Liver (tissue), 9 donors: ENCODE results near the gene C5orf34. TPM values are rescaled to one million over a fixed set of nuclear protein-coding genes. Genes with fewer than 3 reads are reported as not detected.

ENCODE experiments used
- DNase-seq: peaks from one replicate; pipeline ENCODE4 v3.0.0-alpha.2; 2017; ENCODE audit warnings: low spot score
- H3K27ac ChIP-seq, 2 donors: one replicate each; pipeline ENCODE4 v1.7.0; 2013; ENCODE audit warnings: inconsistent platforms in 2 of 2, low read length in 2 of 2, control low read depth in 1 of 2, low read depth in 1 of 2, mild to moderate bottlenecking in 1 of 2
- H3K27me3 ChIP-seq, 4 donors: one replicate each; pipeline versions ENCODE4 v1.6.1 to v1.7.0; 2013; ENCODE audit warnings: low read length in 3 of 4, inconsistent platforms in 1 of 4, mild to moderate bottlenecking in 1 of 4, moderate library complexity in 1 of 4; ENCODE audit not compliant: control insufficient read depth in 4 of 4, insufficient read depth in 4 of 4
- H3K36me3 ChIP-seq, 4 donors: one replicate each; pipeline versions ENCODE4 v1.6.1 to v1.7.0; 2013; ENCODE audit warnings: low read length in 3 of 4, mild to moderate bottlenecking in 3 of 4, low read depth in 1 of 4, moderate library complexity in 1 of 4; ENCODE audit not compliant: control insufficient read depth in 4 of 4, insufficient read depth in 3 of 4
- H3K4me1 ChIP-seq, 4 donors: one replicate each; pipeline versions ENCODE4 v1.6.1 to v1.7.0; 2013; ENCODE audit warnings: low read length in 3 of 4, mild to moderate bottlenecking in 3 of 4, moderate library complexity in 1 of 4; ENCODE audit not compliant: control insufficient read depth in 4 of 4, insufficient read depth in 4 of 4
- H3K4me3 ChIP-seq, 3 donors: one replicate each; pipeline versions ENCODE4 v1.6.1 to v1.7.0; 2013; ENCODE audit warnings: low read length in 3 of 3, control low read depth in 1 of 3, low read depth in 1 of 3, mild to moderate bottlenecking in 1 of 3
- H3K9ac ChIP-seq, 2 donors: one replicate each; pipeline ENCODE4 v1.7.0; 2013; ENCODE audit warnings: low read length in 2 of 2, mild to moderate bottlenecking in 2 of 2, moderate library complexity in 2 of 2, control low read depth in 1 of 2, low read depth in 1 of 2
- H3K9me3 ChIP-seq, 4 donors: one replicate each; pipeline versions ENCODE4 v1.6.1 to v1.7.0; 2013; ENCODE audit warnings: low read length in 3 of 4; ENCODE audit not compliant: control insufficient read depth in 4 of 4
- ATF3 ChIP-seq: IDR thresholded peaks from 2 replicates; pipeline ENCODE4 v1.6.1; 2016; ENCODE audit warnings: antibody characterized with exemption
- CTCF ChIP-seq: fragments of 150-350 bp; IDR thresholded peaks from 2 replicates; pipeline ENCODE4 v1.5.1; 2017; ENCODE audit warnings: improper control_type of control experiment, low read depth, low read length; ENCODE audit not compliant: missing input control
- EGR1 ChIP-seq, 2 donors: IDR thresholded peaks; 2 replicates each; pipeline ENCODE4 v1.6.1; 2016 to 2018; ENCODE audit warnings: antibody characterized with exemption in 2 of 2, low read depth in 2 of 2
- FOXA1 ChIP-seq: IDR thresholded peaks from 2 replicates; pipeline ENCODE4 v1.6.1; 2016; ENCODE audit warnings: antibody characterized with exemption
- FOXA2 ChIP-seq: IDR thresholded peaks from 2 replicates; pipeline ENCODE4 v1.6.1; 2016; ENCODE audit warnings: antibody characterized with exemption
- GABPA ChIP-seq, 2 donors: IDR thresholded peaks in 1 of 2; conservative IDR thresholded peaks in 1 of 2; 2 replicates each; pipeline ENCODE4 v1.6.1; 2016; ENCODE audit warnings: antibody characterized with exemption in 2 of 2, mild to moderate bottlenecking in 1 of 2, moderate library complexity in 1 of 2
- HNF4A ChIP-seq, 2 donors: conservative IDR thresholded peaks; 2 replicates each; pipeline ENCODE4 v1.6.1; 2016; ENCODE audit warnings: antibody characterized with exemption in 2 of 2, mild to moderate bottlenecking in 2 of 2
- HNF4G ChIP-seq: IDR thresholded peaks from 2 replicates; pipeline ENCODE4 v1.6.1; 2016; ENCODE audit warnings: antibody characterized with exemption
- JUND ChIP-seq, 2 donors: IDR thresholded peaks; 2 replicates each; pipeline ENCODE4 v1.6.1; 2016; ENCODE audit warnings: antibody characterized with exemption in 2 of 2
- MAX ChIP-seq: IDR thresholded peaks from 2 replicates; pipeline ENCODE4 v1.6.1; 2016; ENCODE audit warnings: antibody characterized with exemption
- NR2F2 ChIP-seq: IDR thresholded peaks from 2 replicates; pipeline ENCODE4 v1.6.1; 2016; ENCODE audit warnings: antibody characterized with exemption
- RAD21 ChIP-seq, 2 donors: IDR thresholded peaks; 2 replicates each; pipeline ENCODE4 v1.6.1; 2016; ENCODE audit warnings: antibody characterized with exemption in 2 of 2, mild to moderate bottlenecking in 2 of 2
- REST ChIP-seq: IDR thresholded peaks from 2 replicates; pipeline ENCODE4 v1.6.1; 2016; ENCODE audit warnings: antibody characterized with exemption, mild to moderate bottlenecking
- RXRA ChIP-seq, 2 donors: IDR thresholded peaks; 2 replicates each; pipeline ENCODE4 v1.6.1; 2017 to 2018; ENCODE audit warnings: antibody characterized with exemption in 2 of 2, mild to moderate bottlenecking in 1 of 2
- SP1 ChIP-seq: IDR thresholded peaks from 2 replicates; pipeline ENCODE4 v1.6.1; 2018; ENCODE audit warnings: antibody characterized with exemption, mild to moderate bottlenecking
- TAF1 ChIP-seq: conservative IDR thresholded peaks from 2 replicates; pipeline ENCODE4 v1.6.1; 2016; ENCODE audit warnings: antibody characterized with exemption, mild to moderate bottlenecking
- YY1 ChIP-seq: IDR thresholded peaks from 2 replicates; pipeline ENCODE4 v1.6.1; 2016; ENCODE audit warnings: antibody characterized with exemption, mild to moderate bottlenecking
- ZBTB33 ChIP-seq: IDR thresholded peaks from 2 replicates; pipeline ENCODE4 v1.6.1; 2016; ENCODE audit warnings: antibody characterized with exemption
- WGBS: extraction: QIAGEN DNeasy Blood & Tissue Kit; methylation state at CpG from one replicate; pipeline ENCODE4 v1.1.7; 2013; 5-methylcytosine and 5-hydroxymethylcytosine counted together
- polyA plus RNA-seq, 2 donors: library from polyadenylated mRNA; stranded (reverse) in 1 of 2; unstranded in 1 of 2; fragments of 200-250 nt in 1 of 2; fragments of >200 nt in 1 of 2; fragmentation: Nextera tagmentation in 1 of 2; extraction: Ambion mirVana in 1 of 2; gene quantifications; one replicate each; pipeline versions ENCODE4 v1.2.1 to v1.2.3, GENCODE V29; 2013 to 2015
- total RNA-seq, 2 donors: library from RNA; depleted of rRNA; stranded (reverse); fragments of >200 nt; gene quantifications; one replicate each; pipeline ENCODE4 v1.2.3, GENCODE V29; 2014
- donor health status: healthy.
- donor health status: healthy.
- donor health status: healthy.
- donor health status: healthy.
- donor health status: healthy.

C5orf34 gene
- total and polyA plus RNA-seq, 4 donors: 0.31 to 3.0 (median 0.46) TPM

- 3% methylated on average over 32 of the region's 32 CpGs for WGBS
- DNase-seq: peak; percentile 86
- Histone ChIP-seq H3K36me3 (no peaks in the 10 kb centered on the region), H3K9ac (peak overlapping the region; percentile 92 to 94), H3K4me1 (peaks cover 2 to 17% (median 11%) of the 10 kb centered on the region in 4 donors), H3K27ac (peak overlapping the region; percentile 98), H3K27me3 (no peaks in the 10 kb centered on the region), H3K9me3 (no peaks in the 10 kb centered on the region), H3K4me3 (peak overlapping the region; percentile 85 to 92 (median 90))
- no peak for TF ChIP-seq FOXA1
- TF ChIP-seq EGR1 (IDR thresholded peaks at IDR 0.05; ENCODE audit: low read depth in 2 of 2): peak in 1 of 2 donors; percentile 4
- peak; percentile 87 for TF ChIP-seq TAF1
- no peak for TF ChIP-seq HNF4G
- peak; percentile 5 to 8 for TF ChIP-seq JUND (IDR thresholded peaks at IDR 0.05)
- TF ChIP-seq HNF4A (conservative IDR thresholded peaks at IDR 0.05): peak in 1 of 2 donors; percentile 8
- TF ChIP-seq ZBTB33: peak; percentile 9
- TF ChIP-seq SP1: no peak
- peak; percentile 73 to 76 for TF ChIP-seq RAD21 (IDR thresholded peaks at IDR 0.05)
- TF ChIP-seq FOXA2: no peak
- peak in 1 of 2 donors; percentile 5 for TF ChIP-seq RXRA (IDR thresholded peaks at IDR 0.05)
- no peak for TF ChIP-seq ATF3
- peak; percentile 10 for TF ChIP-seq YY1
- TF ChIP-seq MAX: no peak
- TF ChIP-seq GABPA (IDR thresholded peaks at IDR 0.05 in 1 of 2, conservative IDR thresholded peaks at IDR 0.05 in 1 of 2): peak in 1 of 2 donors; percentile 43
- peak; percentile 45 for TF ChIP-seq REST
- peak; percentile 66 for TF ChIP-seq CTCF
- TF ChIP-seq NR2F2: no peak
Measured at GRCh38 chr5:43484106-43484849, 30.7 kb downstream of the C5orf34 start.
